Mesenchymal stem cell (in vitro differentiated cells and primary cell): ENCODE results near the gene SLC9A4.

ENCODE experiments used
- DNase-seq: peaks from one replicate; pipeline ENCODE4 v3.0.0-alpha.2; 2013
- H2AFZ ChIP-seq: one replicate; pipeline ENCODE4 v1.6.1; 2013; ENCODE audit warnings: low read depth, mild to moderate bottlenecking, control low read depth, inconsistent platforms, low read length, moderate library complexity
- H2AK5ac ChIP-seq: 2 replicates; pipeline ENCODE4 v1.6.1; 2013; ENCODE audit warnings: low read length, moderate library complexity, mild to moderate bottlenecking, inconsistent platforms; ENCODE audit not compliant: severe bottlenecking
- H2BK120ac ChIP-seq: one replicate; pipeline ENCODE4 v1.6.1; 2013; ENCODE audit warnings: low read depth, mild to moderate bottlenecking, inconsistent platforms, low read length, moderate library complexity
- H2BK12ac ChIP-seq, 2 experiments: one replicate each; pipeline ENCODE4 v1.6.1; 2013; ENCODE audit warnings: inconsistent platforms in 2 of 2, low read length in 2 of 2, mild to moderate bottlenecking in 2 of 2, moderate library complexity in 2 of 2, control low read depth in 1 of 2
- H2BK15ac ChIP-seq: one replicate; pipeline ENCODE4 v1.6.1; 2013; ENCODE audit warnings: mild to moderate bottlenecking, low read depth, inconsistent platforms; ENCODE audit not compliant: poor library complexity, severe bottlenecking
- H2BK5ac ChIP-seq: 2 replicates; pipeline ENCODE4 v1.6.1; 2013; ENCODE audit warnings: low read depth, mild to moderate bottlenecking, low read length, control low read depth, inconsistent platforms; ENCODE audit not compliant: poor library complexity, severe bottlenecking
- H3K14ac ChIP-seq, 2 experiments: one replicate each; pipeline ENCODE4 v1.6.1; 2013; ENCODE audit warnings: inconsistent platforms in 2 of 2, low read length in 2 of 2, control low read depth in 1 of 2, mild to moderate bottlenecking in 1 of 2, moderate library complexity in 1 of 2
- H3K18ac ChIP-seq, 2 experiments: one replicate each; pipeline ENCODE4 v1.6.1; 2013; ENCODE audit warnings: inconsistent platforms in 2 of 2, low read length in 2 of 2, control low read depth in 1 of 2, low read depth in 1 of 2, mild to moderate bottlenecking in 1 of 2
- H3K23ac ChIP-seq, 2 experiments: one replicate each; pipeline ENCODE4 v1.6.1; 2013; ENCODE audit warnings: inconsistent platforms in 2 of 2, low read length in 2 of 2, mild to moderate bottlenecking in 2 of 2, moderate library complexity in 2 of 2, control low read depth in 1 of 2
- H3K27ac ChIP-seq: 2 replicates; pipeline ENCODE4 v1.5.1; 2013; ENCODE audit warnings: mild to moderate bottlenecking, moderate library complexity, low read length, control low read depth, inconsistent platforms; ENCODE audit not compliant: poor library complexity, severe bottlenecking
- H3K27me3 ChIP-seq, 2 experiments: 2 replicates each; pipeline versions ENCODE4 v1.6.1 to v1.7.0; 2013; ENCODE audit warnings: low read length in 2 of 2, mild to moderate bottlenecking in 2 of 2, moderate library complexity in 2 of 2, control low read depth in 1 of 2, inconsistent platforms in 1 of 2; ENCODE audit not compliant: control insufficient read depth in 1 of 2, insufficient read depth in 1 of 2
- H3K36me3 ChIP-seq, 2 experiments: 2 replicates each; pipeline versions ENCODE4 v1.6.1 to v1.7.0; 2013; ENCODE audit warnings: low read length in 2 of 2, control low read depth in 1 of 2, inconsistent platforms in 1 of 2, low read depth in 1 of 2, mild to moderate bottlenecking in 1 of 2; ENCODE audit not compliant: insufficient read depth in 2 of 2, control insufficient read depth in 1 of 2
- H3K4ac ChIP-seq, 2 experiments: one replicate each; pipeline ENCODE4 v1.6.1; 2013; ENCODE audit warnings: inconsistent platforms in 2 of 2, low read length in 2 of 2, mild to moderate bottlenecking in 2 of 2, moderate library complexity in 2 of 2, control low read depth in 1 of 2, low read depth in 1 of 2
- H3K4me1 ChIP-seq: 2 replicates; pipeline ENCODE4 v1.6.1; 2013; ENCODE audit warnings: low read depth, low read length, control low read depth; ENCODE audit not compliant: control insufficient read depth, insufficient read depth
- H3K4me2 ChIP-seq: 2 replicates; pipeline ENCODE4 v1.6.1; 2013; ENCODE audit warnings: low read length, mild to moderate bottlenecking, inconsistent platforms; ENCODE audit not compliant: poor library complexity, severe bottlenecking
- H3K4me3 ChIP-seq, 2 experiments: 2 replicates each; pipeline versions ENCODE4 v1.5.1 to v1.7.0; 2013; ENCODE audit warnings: low read length in 2 of 2, mild to moderate bottlenecking in 2 of 2, control low read depth in 1 of 2, low read depth in 1 of 2; ENCODE audit not compliant: insufficient read depth in 1 of 2
- H3K79me1 ChIP-seq: replicated peaks from 2 replicates; pipeline ENCODE4 v1.6.1; 2013; ENCODE audit warnings: mild to moderate bottlenecking, control low read depth, low read length, inconsistent platforms; ENCODE audit not compliant: poor library complexity, severe bottlenecking
- H3K9ac ChIP-seq: 2 replicates; pipeline ENCODE4 v1.7.0; 2013; ENCODE audit warnings: mild to moderate bottlenecking, low read length, moderate library complexity
- H3K9me3 ChIP-seq: 2 replicates; pipeline ENCODE4 v1.7.0; 2013; ENCODE audit warnings: mild to moderate bottlenecking, low read length; ENCODE audit not compliant: control insufficient read depth
- H4K8ac ChIP-seq: one replicate; pipeline ENCODE4 v1.6.1; 2013; ENCODE audit warnings: inconsistent platforms, mild to moderate bottlenecking, low read length, moderate library complexity
- H4K91ac ChIP-seq: one replicate; pipeline ENCODE4 v1.6.1; 2013; ENCODE audit warnings: mild to moderate bottlenecking, low read length, inconsistent platforms
- WGBS: methylation state at CpG from one replicate; pipeline ENCODE4 v1.1.7; 2013; ENCODE audit warnings: mixed read lengths; 5-methylcytosine and 5-hydroxymethylcytosine counted together

SLC9A4 gene

GRCh38 chr2:102498414-102498813, 25.4 kb downstream of the SLC9A4 start:
- no peak overlapping the region for H2AFZ ChIP-seq
- H2BK15ac ChIP-seq = no peak overlapping the region
- H3K23ac ChIP-seq = no peak overlapping the region
- WGBS = 90% methylated on average over 1 of the region's 2 CpGs
- no peaks in the 10 kb centered on the region for H3K36me3 ChIP-seq
- H3K18ac ChIP-seq = no peak overlapping the region
- H3K9ac ChIP-seq = no peak overlapping the region
- no peak overlapping the region for H2BK5ac ChIP-seq
- no peaks in the 10 kb centered on the region for H3K9me3 ChIP-seq
- H3K27ac ChIP-seq = no peak overlapping the region
- no peak overlapping the region for H2BK12ac ChIP-seq
- H2BK120ac ChIP-seq = no peak overlapping the region
- H3K4me3 ChIP-seq = no peak overlapping the region
- no peaks in the 10 kb centered on the region for H3K79me1 ChIP-seq
- no peak overlapping the region for H3K4me2 ChIP-seq
- H3K14ac ChIP-seq = no peak overlapping the region
- no peak overlapping the region for H2AK5ac ChIP-seq
- no peak overlapping the region for H3K4ac ChIP-seq
- peaks cover 0 to 14% of the 10 kb centered on the region in 2 experiments for H3K27me3 ChIP-seq
- H4K8ac ChIP-seq = no peak overlapping the region
- H4K91ac ChIP-seq = no peak overlapping the region
- no peak for DNase-seq
- no peaks in the 10 kb centered on the region for H3K4me1 ChIP-seq

DNA sequence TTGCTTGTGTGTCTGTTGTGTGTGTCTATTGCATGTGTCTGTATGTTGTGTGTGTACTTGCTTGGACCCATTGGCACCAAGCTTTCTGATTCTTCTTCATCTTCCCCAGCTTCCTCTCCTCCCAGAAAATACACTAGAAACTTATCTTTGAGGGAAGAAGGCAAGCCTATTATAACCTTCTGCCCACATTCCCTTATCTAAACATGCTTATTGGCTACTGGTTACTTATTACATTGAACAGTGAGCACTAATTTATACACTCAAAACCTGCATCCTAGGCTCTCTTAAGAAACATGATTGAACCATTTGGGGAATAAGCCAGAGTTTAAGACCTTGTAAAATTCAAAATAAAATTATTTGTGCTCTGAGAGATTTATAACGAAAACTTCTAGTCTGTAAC, 26.5 kb downstream of the SLC9A4 start:
- Histone ChIP-seq H3K27ac (no peak overlapping the region), H2BK15ac (no peak overlapping the region), H3K4me2 (no peak overlapping the region), H4K91ac (no peak overlapping the region), H3K4me3 (no peak overlapping the region), H3K79me1 (no peaks in the 10 kb centered on the region), H3K4ac (no peak overlapping the region), H4K8ac (no peak overlapping the region), H3K36me3 (no peaks in the 10 kb centered on the region), H2AK5ac (no peak overlapping the region), H2BK5ac (no peak overlapping the region), H3K23ac (no peak overlapping the region), H3K14ac (no peak overlapping the region), H2AFZ (no peak overlapping the region), H3K9me3 (no peaks in the 10 kb centered on the region), H2BK12ac (no peak overlapping the region), H3K4me1 (no peaks in the 10 kb centered on the region), H3K27me3 (peaks cover 0 to 18% of the 10 kb centered on the region in 2 experiments), H3K9ac (no peak overlapping the region), H2BK120ac (no peak overlapping the region), H3K18ac (no peak overlapping the region)
- no peak for DNase-seq
- no CpG with 5 or more reads among the region's 1 CpG for WGBS

GRCh38 chr2:102502576-102502975, 29.6 kb downstream of the SLC9A4 start:
- H3K9me3 ChIP-seq = no peaks in the 10 kb centered on the region
- peaks cover 0 to 18% of the 10 kb centered on the region in 2 experiments for H3K27me3 ChIP-seq
- WGBS = 90% methylated on average over 8 of the region's 8 CpGs
- H2BK12ac ChIP-seq = no peak overlapping the region
- no peak overlapping the region for H3K27ac ChIP-seq
- H4K8ac ChIP-seq = peak overlapping the region; percentile 13
- H2AFZ ChIP-seq = no peak overlapping the region
- no peak overlapping the region for H2AK5ac ChIP-seq
- H3K18ac ChIP-seq = no peak overlapping the region
- no peak overlapping the region for H3K14ac ChIP-seq
- no peaks in the 10 kb centered on the region for H3K36me3 ChIP-seq
- H3K23ac ChIP-seq = no peak overlapping the region
- H3K9ac ChIP-seq = no peak overlapping the region
- H3K79me1 ChIP-seq = no peaks in the 10 kb centered on the region
- no peak for DNase-seq
- no peak overlapping the region for H3K4me3 ChIP-seq
- no peak overlapping the region for H3K4ac ChIP-seq
- H3K4me2 ChIP-seq = no peak overlapping the region
- H4K91ac ChIP-seq = no peak overlapping the region
- H3K4me1 ChIP-seq = no peaks in the 10 kb centered on the region
- H2BK5ac ChIP-seq = no peak overlapping the region
- H2BK15ac ChIP-seq = no peak overlapping the region
- no peak overlapping the region for H2BK120ac ChIP-seq

GRCh38 chr2:102504833-102505232, 31.8 kb downstream of the SLC9A4 start:
- H3K23ac ChIP-seq = no peak overlapping the region
- 87% methylated on average over 3 of the region's 8 CpGs for WGBS
- no peak overlapping the region for H3K4me2 ChIP-seq
- H2BK12ac ChIP-seq = no peak overlapping the region
- peaks cover 0 to 9% of the 10 kb centered on the region in 2 experiments for H3K27me3 ChIP-seq
- no peak overlapping the region for H3K18ac ChIP-seq
- H4K91ac ChIP-seq = no peak overlapping the region
- H2BK5ac ChIP-seq = no peak overlapping the region
- no peak overlapping the region for H2AK5ac ChIP-seq
- H3K9me3 ChIP-seq = no peaks in the 10 kb centered on the region
- H3K4me3 ChIP-seq = no peak overlapping the region
- no peak overlapping the region for H2AFZ ChIP-seq
- H2BK120ac ChIP-seq = no peak overlapping the region
- H4K8ac ChIP-seq = no peak overlapping the region
- no peaks in the 10 kb centered on the region for H3K79me1 ChIP-seq
- H3K14ac ChIP-seq = no peak overlapping the region
- no peak overlapping the region for H3K27ac ChIP-seq
- no peaks in the 10 kb centered on the region for H3K36me3 ChIP-seq
- no peak overlapping the region for H2BK15ac ChIP-seq
- no peak for DNase-seq
- H3K9ac ChIP-seq = no peak overlapping the region
- H3K4me1 ChIP-seq = no peaks in the 10 kb centered on the region
- H3K4ac ChIP-seq = no peak overlapping the region
